Measurements from ENCODE around the gene PTPRO.

DNA sequence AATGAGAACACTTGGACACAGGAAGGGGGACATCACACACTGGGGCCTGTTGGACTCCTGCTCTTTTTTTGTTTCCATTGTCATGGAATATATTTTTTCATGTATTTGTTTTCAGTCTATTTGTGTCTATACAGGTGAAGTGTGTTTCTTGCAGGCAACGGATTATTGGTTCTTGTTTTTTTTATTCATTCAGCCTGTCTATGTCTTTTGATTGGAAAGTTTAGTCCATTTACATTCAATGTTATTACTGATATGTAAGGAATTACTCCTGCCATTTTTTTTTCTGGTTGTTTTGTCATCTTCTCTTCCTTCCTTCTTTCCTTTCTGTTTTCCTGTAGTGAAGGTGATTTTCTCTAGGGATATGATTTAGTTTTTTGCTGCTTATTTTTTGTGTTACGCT is 18.0 kb upstream of the PTPRO start:
- TF ChIP-seq CEBPB (IDR thresholded peaks at IDR 0.05; ENCODE audit: borderline replicate concordance in 1 of 2, low read depth in 2 of 2, low read length in 2 of 2) (no peak), RCOR1 (conservative IDR thresholded peaks at IDR 0.05; ENCODE audit: low read depth, low read length) (no peak), NRF1 (conservative IDR thresholded peaks at IDR 0.05; ENCODE audit: low read depth, low read length) (no peak), NFIC (IDR thresholded peaks at IDR 0.05; ENCODE audit: low read depth, low read length) (no peak), RELA (IDR thresholded peaks at IDR 0.05; ENCODE audit: borderline replicate concordance, partially characterized antibody) (no peak), EP300 (IDR thresholded peaks at IDR 0.05; ENCODE audit: borderline replicate concordance in 1 of 2, control insufficient read depth in 1 of 2, low read depth in 2 of 2, low read length in 2 of 2) (no peak), EGR1 (IDR thresholded peaks at IDR 0.05; ENCODE audit: borderline replicate concordance in 1 of 2, low read depth in 2 of 2, low read length in 2 of 2) (no peak)
- TF ChIP-seq, protein P1, sequence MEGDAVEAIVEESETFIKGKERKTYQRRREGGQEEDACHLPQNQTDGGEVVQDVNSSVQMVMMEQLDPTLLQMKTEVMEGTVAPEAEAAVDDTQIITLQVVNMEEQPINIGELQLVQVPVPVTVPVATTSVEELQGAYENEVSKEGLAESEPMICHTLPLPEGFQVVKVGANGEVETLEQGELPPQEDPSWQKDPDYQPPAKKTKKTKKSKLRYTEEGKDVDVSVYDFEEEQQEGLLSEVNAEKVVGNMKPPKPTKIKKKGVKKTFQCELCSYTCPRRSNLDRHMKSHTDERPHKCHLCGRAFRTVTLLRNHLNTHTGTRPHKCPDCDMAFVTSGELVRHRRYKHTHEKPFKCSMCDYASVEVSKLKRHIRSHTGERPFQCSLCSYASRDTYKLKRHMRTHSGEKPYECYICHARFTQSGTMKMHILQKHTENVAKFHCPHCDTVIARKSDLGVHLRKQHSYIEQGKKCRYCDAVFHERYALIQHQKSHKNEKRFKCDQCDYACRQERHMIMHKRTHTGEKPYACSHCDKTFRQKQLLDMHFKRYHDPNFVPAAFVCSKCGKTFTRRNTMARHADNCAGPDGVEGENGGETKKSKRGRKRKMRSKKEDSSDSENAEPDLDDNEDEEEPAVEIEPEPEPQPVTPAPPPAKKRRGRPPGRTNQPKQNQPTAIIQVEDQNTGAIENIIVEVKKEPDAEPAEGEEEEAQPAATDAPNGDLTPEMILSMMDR (IDR thresholded peaks at IDR 0.05 in 2 of 3, conservative IDR thresholded peaks at IDR 0.05 in 1 of 3; ENCODE audit: control insufficient read depth in 2 of 3, extremely low read depth in 1 of 3, insufficient read depth in 1 of 3, low read depth in 3 of 3, low read length in 3 of 3): no peak
- TF ChIP-seq, protein P2, sequence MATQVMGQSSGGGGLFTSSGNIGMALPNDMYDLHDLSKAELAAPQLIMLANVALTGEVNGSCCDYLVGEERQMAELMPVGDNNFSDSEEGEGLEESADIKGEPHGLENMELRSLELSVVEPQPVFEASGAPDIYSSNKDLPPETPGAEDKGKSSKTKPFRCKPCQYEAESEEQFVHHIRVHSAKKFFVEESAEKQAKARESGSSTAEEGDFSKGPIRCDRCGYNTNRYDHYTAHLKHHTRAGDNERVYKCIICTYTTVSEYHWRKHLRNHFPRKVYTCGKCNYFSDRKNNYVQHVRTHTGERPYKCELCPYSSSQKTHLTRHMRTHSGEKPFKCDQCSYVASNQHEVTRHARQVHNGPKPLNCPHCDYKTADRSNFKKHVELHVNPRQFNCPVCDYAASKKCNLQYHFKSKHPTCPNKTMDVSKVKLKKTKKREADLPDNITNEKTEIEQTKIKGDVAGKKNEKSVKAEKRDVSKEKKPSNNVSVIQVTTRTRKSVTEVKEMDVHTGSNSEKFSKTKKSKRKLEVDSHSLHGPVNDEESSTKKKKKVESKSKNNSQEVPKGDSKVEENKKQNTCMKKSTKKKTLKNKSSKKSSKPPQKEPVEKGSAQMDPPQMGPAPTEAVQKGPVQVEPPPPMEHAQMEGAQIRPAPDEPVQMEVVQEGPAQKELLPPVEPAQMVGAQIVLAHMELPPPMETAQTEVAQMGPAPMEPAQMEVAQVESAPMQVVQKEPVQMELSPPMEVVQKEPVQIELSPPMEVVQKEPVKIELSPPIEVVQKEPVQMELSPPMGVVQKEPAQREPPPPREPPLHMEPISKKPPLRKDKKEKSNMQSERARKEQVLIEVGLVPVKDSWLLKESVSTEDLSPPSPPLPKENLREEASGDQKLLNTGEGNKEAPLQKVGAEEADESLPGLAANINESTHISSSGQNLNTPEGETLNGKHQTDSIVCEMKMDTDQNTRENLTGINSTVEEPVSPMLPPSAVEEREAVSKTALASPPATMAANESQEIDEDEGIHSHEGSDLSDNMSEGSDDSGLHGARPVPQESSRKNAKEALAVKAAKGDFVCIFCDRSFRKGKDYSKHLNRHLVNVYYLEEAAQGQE (IDR thresholded peaks at IDR 0.05; ENCODE audit: low read depth, low read length): no peak

Data from GM12878 (cell line).